HuH-7 (cell line): ENCODE results near the gene FNDC10.

Experiments used
- DNase-seq: peaks from one replicate; pipeline ENCODE4 v3.0.0; 2011; ENCODE audit warnings: low spot score

Gene FNDC10

GRCh38 chr1:1616045-1616790, 16.3 kb upstream of the FNDC10 start:
- no peak for DNase-seq

GRCh38 chr1:1615256-1616044, 15.5 kb upstream of the FNDC10 start, which contains the start of gene MIB2:
Gene MIB2 (plus strand): TSS chr1:1615500. CDS start chr1:1623453, 7,953 bp downstream.
- DNase-seq = peak; percentile 99

- no peak for DNase-seq
Observed at GRCh38 chr1:1614954-1615255, 15.0 kb upstream of the FNDC10 start.

GRCh38 chr1:1614204-1614953, 14.4 kb upstream of the FNDC10 start:
- peak; percentile 68 for DNase-seq

- no peak for DNase-seq
Observed at GRCh38 chr1:1613509-1614082, 13.7 kb upstream of the FNDC10 start.

- no peak for DNase-seq
Observed at GRCh38 chr1:1612104-1612400, 12.1 kb upstream of the FNDC10 start.

GRCh38 chr1:1610796-1611195, 10.9 kb upstream of the FNDC10 start:
- no peak for DNase-seq

- no peak for DNase-seq
Observed at GRCh38 chr1:1609822-1610485, 10.0 kb upstream of the FNDC10 start.

GRCh38 chr1:1606232-1606631, 6.3 kb upstream of the FNDC10 start:
- DNase-seq = no peak

- DNase-seq = no peak
Observed at GRCh38 chr1:1605724-1606123, 5.8 kb upstream of the FNDC10 start.

GRCh38 chr1:1605034-1605591, 5.2 kb upstream of the FNDC10 start:
- DNase-seq = no peak

GRCh38 chr1:1604374-1605033, 4.6 kb upstream of the FNDC10 start:
- no peak for DNase-seq

GRCh38 chr1:1603671-1604373, 3.9 kb upstream of the FNDC10 start:
- DNase-seq = no peak

GRCh38 chr1:1602968-1603506, 3.1 kb upstream of the FNDC10 start:
- DNase-seq = no peak

GRCh38 chr1:1602304-1602967, 2.5 kb upstream of the FNDC10 start:
- DNase-seq = no peak

- DNase-seq = no peak
Observed at GRCh38 chr1:1601564-1602303, 1.8 kb upstream of the FNDC10 start.

GRCh38 chr1:1600861-1601563, 1.1 kb upstream of the FNDC10 start:
- DNase-seq = no peak
